Transverse colon (tissue), 4 donors: ENCODE data around the gene SRSF4.

Experiments used
- CTCF ChIP-seq, 5 experiments: fragments of 200-600 bp in 3 of 5; fragments of 450-650 bp in 2 of 5; sonication (generic) in 3 of 5; IDR thresholded peaks; 1 replicate in 2 of 5; 2 replicates in 3 of 5; pipeline ENCODE4 v1.5.1; 2016 to 2017; ENCODE audit warnings: antibody characterized with exemption in 5 of 5, inconsistent platforms in 3 of 5, mild to moderate bottlenecking in 2 of 5, moderate library complexity in 1 of 5
- EP300 ChIP-seq: sonication (generic); formaldehyde crosslinking; IDR thresholded peaks from one replicate; pipeline ENCODE4 v1.6.1; 2017; ENCODE audit warnings: antibody characterized with exemption, low read depth
- POLR2A ChIP-seq: fragments of 450-650 bp; IDR thresholded peaks from one replicate; pipeline ENCODE4 v1.6.1; 2016; ENCODE audit warnings: antibody characterized with exemption, mild to moderate bottlenecking, moderate library complexity
- POLR2AphosphoS5 ChIP-seq, 3 donors: sonication (generic); formaldehyde crosslinking; IDR thresholded peaks; one replicate each; pipeline ENCODE4 v1.6.1; 2016; ENCODE audit warnings: antibody characterized with exemption in 3 of 3

- TF ChIP-seq CTCF (IDR thresholded peaks at IDR 0.05) (no peak), POLR2A (no peak), POLR2AphosphoS5 (IDR thresholded peaks at IDR 0.05) (no peak), EP300 (no peak)
These were observed 68.8 kb downstream of the SRSF4 start for GRCh38 chr1:29112705-29113412.
